Cardiac fibroblast (primary cell): ENCODE data around the gene TRAF5.
A peak's percentile ranks its signal among the peaks of the same experiment; 100 is the strongest.

Experiments used
- DNase-seq, 2 donors: peaks; one replicate each; pipeline versions ENCODE4 v3.0.0 to v3.0.0-alpha.2; 2010; ENCODE audit warnings: low read depth in 2 of 2
- H3K4me3 ChIP-seq, 2 donors: replicated peaks in 1 of 2; 1 replicate in 1 of 2; 2 replicates in 1 of 2; pipeline ENCODE4 v1.5.1; 2011; ENCODE audit warnings: low read depth in 2 of 2, low read length in 2 of 2, mild to moderate bottlenecking in 2 of 2, moderate library complexity in 1 of 2
- CTCF ChIP-seq: IDR thresholded peaks from one replicate; pipeline ENCODE4 v1.5.1; 2011; ENCODE audit warnings: low read depth, mild to moderate bottlenecking, low read length, inconsistent platforms

Gene TRAF5

GRCh38 chr1:211411639-211412038 is 85.0 kb downstream of the TRAF5 start:
- H3K4me3 ChIP-seq = no peak overlapping the region
- TF ChIP-seq CTCF = no peak
- no peak for DNase-seq

DNA sequence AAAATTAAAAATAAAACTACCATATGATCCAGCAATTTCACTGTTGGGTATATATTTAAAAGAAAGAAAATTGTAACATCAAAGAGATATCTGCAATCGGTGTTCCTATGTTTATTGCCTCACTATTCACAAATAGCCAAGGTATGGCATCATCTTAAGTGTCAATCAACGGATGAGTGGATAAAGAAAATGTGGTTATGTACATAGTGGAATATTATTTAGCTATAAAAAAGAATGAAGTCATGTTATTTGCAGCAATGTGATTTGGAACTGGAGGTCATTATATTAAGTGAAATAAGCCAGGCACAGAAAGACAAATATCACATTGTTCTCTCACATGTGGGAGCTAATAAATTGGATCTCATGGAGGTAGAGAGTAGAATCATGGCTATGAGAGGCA is 89.1 kb downstream of the TRAF5 start:
- peak in 1 of 2 donors; percentile 1 for DNase-seq
- no peak for TF ChIP-seq CTCF
- H3K4me3 ChIP-seq = no peak overlapping the region

DNA sequence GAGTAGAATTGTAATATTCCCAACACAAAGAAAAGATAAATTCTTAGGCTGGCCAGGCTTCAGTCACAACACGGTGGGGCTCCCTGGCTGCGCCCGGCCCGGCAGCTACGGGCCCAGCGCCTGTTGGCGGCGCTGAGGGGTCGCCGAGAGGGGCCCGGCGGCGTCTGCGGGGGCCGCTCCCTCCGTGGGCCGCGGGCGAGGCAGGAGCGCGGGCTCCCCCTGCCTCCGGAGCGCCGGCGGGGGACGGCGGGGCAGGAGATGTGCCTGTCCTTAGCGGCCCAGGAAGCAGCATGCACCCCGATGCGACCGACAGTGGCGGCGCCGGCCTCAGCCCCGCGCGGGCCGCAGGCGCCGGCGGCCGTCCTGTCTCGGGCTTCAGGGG is 89.6 kb downstream of the TRAF5 start:
- H3K4me3 ChIP-seq = peak overlapping the region in 1 of 2 donors; percentile 39
- DNase-seq = peak in 1 of 2 donors; percentile 29

DNA sequence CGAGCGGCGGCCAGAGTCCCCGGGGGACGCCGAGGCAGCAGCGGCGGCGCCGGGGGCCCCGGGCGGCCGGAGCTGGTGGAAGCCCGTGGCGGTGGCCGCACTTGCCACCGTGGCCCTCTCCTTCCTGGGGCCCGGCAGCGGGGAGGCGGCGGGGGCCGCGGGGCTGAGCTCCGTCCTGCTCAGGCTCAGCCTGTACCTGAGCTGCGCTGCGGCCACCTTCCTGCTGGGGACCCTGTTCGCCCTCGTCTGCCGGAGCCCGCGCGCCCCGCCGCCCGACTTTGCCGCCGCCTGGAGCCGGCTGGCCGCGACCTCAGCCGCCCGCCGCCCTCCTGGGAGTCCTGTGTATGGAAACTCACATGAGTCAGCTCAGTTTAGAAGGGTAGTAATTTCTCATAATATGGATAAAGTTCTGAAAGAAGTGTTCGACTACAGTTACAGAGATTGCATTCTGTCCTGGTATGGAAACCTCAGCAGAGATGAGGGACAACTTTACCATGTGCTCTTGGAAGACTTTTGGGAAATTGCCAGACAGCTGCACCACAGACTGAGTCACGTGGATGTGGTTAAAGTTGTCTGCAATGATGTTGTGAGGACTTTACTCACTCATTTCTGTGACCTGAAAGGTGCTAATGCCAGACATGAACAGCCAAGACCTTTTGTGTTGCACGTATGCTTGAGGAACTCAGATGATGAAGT is 90.1 kb downstream of the TRAF5 start:
- peak; percentile 47 to 72 for DNase-seq
- peak overlapping the region; percentile 3 to 39 for H3K4me3 ChIP-seq

GRCh38 chr1:211420389-211420788 is 93.8 kb downstream of the TRAF5 start:
- H3K4me3 ChIP-seq = no peak overlapping the region
- TF ChIP-seq CTCF = no peak
- DNase-seq = peak; percentile 11 to 44

DNA sequence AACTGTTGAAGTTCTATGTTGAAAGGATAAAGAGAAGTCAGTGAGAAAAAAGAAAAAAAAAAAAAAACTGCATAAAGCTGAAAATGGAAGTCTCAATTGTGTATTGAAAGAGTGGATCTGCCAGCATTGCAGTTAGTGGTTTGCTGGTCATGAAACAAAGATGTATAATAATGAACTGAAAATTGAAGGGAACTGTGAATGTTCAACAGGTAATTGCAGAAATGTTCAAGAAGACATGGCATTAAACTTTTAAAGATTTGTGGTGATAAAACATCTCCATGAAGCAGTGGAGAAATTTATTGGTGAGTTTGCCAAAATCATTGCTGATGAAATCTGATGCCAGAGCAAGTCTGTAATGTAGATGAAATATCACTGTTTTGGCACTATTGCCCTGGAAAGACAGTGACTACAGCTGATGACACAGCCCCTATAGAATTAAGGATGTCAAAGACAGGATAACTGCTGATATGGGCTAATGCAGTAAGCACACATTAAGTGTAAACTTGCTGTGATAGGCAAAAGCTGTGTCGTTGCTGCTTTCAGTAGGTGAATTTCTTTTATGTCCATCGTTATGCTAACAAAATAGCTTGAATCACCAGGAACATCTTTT is 94.3 kb downstream of the TRAF5 start:
- H3K4me3 ChIP-seq = no peak overlapping the region
- peak; percentile 10 to 35 for DNase-seq
- no peak for TF ChIP-seq CTCF

GRCh38 chr1:211424018-211424417 is 97.4 kb downstream of the TRAF5 start:
- no peak for DNase-seq
- no peak for TF ChIP-seq CTCF
- no peak overlapping the region for H3K4me3 ChIP-seq
